RWPE2 (cell line): ENCODE data around the gene ZFAND5.

ENCODE experiments used
- ATAC-seq: fragments of 200-7000 bp; cut with Tn5 transposase; 3 replicates; pipeline ENCODE4 v1.9.1; 2021; ENCODE audit warnings: low read depth
- DNase-seq: peaks from one replicate; pipeline ENCODE4 v3.0.0-alpha.2; 2020; ENCODE audit warnings: low spot score
- H3K27ac ChIP-seq: fragments of 450-650 bp; 2 replicates; pipeline ENCODE4 v1.5.1; 2017; ENCODE audit warnings: mild to moderate bottlenecking; ENCODE audit not compliant: poor library complexity, severe bottlenecking
- H3K27me3 ChIP-seq: fragments of 250-450 bp; sonication (Bioruptor Pico); 2 replicates; pipeline ENCODE4 v1.5.1; 2021; ENCODE audit warnings: mild to moderate bottlenecking, moderate library complexity; ENCODE audit not compliant: insufficient read depth, poor library complexity, severe bottlenecking
- H3K36me3 ChIP-seq: fragments of 250-450 bp; sonication (Bioruptor Pico); 2 replicates; pipeline ENCODE4 v1.5.1; 2020; ENCODE audit warnings: low read depth, mild to moderate bottlenecking, moderate library complexity
- H3K4me1 ChIP-seq: fragments of 250-450 bp; sonication (Bioruptor Pico); 2 replicates; pipeline ENCODE4 v1.5.1; 2021; ENCODE audit warnings: mild to moderate bottlenecking, moderate library complexity; ENCODE audit not compliant: insufficient read depth, poor library complexity, severe bottlenecking
- H3K4me3 ChIP-seq: fragments of 250-450 bp; sonication (Bioruptor Pico); 2 replicates; pipeline ENCODE4 v1.5.1; 2021; ENCODE audit warnings: mild to moderate bottlenecking, moderate library complexity; ENCODE audit not compliant: severe bottlenecking
- H3K9me3 ChIP-seq: fragments of 250-450 bp; sonication (Bioruptor Pico); 2 replicates; pipeline ENCODE4 v1.5.1; 2021; ENCODE audit warnings: mild to moderate bottlenecking, moderate library complexity; ENCODE audit not compliant: severe bottlenecking
- TF ChIP-seq, protein P1 (sequence below): fragments of 450-650 bp; IDR thresholded peaks from one replicate; pipeline ENCODE4 v1.5.1; 2017; ENCODE audit warnings: mild to moderate bottlenecking, moderate library complexity; ENCODE audit not compliant: poor library complexity, severe bottlenecking

The ZFAND5 gene

DNA sequence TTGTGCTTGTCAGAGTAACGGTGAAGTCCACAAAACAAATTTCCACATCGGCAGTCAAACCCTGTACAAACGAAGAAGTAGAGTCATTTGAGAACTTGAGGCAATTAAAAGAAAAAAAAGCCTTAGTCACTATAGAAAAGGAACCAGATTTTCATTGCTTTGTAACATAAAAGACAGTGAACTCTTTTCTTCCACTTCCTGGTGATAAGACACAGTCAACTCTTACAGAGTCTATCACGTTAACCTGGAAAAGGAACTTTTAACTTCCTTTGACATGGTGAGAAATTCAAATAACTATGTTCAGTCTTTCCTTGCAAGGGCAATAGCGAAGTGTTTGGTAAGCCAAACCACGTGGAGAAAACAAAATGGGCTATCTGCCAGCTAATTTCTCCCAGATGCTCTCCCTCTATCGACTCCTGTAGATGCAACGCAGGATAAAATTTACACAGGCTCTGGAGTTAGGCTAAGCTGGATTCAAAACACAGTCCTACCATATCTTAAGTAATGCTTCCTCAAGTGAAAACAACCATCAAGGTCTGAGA, 8.9 kb downstream of the ZFAND5 start:
- TF ChIP-seq, protein P1, sequence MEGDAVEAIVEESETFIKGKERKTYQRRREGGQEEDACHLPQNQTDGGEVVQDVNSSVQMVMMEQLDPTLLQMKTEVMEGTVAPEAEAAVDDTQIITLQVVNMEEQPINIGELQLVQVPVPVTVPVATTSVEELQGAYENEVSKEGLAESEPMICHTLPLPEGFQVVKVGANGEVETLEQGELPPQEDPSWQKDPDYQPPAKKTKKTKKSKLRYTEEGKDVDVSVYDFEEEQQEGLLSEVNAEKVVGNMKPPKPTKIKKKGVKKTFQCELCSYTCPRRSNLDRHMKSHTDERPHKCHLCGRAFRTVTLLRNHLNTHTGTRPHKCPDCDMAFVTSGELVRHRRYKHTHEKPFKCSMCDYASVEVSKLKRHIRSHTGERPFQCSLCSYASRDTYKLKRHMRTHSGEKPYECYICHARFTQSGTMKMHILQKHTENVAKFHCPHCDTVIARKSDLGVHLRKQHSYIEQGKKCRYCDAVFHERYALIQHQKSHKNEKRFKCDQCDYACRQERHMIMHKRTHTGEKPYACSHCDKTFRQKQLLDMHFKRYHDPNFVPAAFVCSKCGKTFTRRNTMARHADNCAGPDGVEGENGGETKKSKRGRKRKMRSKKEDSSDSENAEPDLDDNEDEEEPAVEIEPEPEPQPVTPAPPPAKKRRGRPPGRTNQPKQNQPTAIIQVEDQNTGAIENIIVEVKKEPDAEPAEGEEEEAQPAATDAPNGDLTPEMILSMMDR, result no peak
- Histone ChIP-seq H3K9me3 (no peaks in the 10 kb centered on the region), H3K27ac (no peak overlapping the region), H3K4me3 (no peak overlapping the region), H3K4me1 (peaks cover 11% of the 10 kb centered on the region), H3K36me3 (peaks cover 80% of the 10 kb centered on the region), H3K27me3 (no peaks in the 10 kb centered on the region)
- DNase-seq, result no peak
- ATAC-seq, result no peak

DNA sequence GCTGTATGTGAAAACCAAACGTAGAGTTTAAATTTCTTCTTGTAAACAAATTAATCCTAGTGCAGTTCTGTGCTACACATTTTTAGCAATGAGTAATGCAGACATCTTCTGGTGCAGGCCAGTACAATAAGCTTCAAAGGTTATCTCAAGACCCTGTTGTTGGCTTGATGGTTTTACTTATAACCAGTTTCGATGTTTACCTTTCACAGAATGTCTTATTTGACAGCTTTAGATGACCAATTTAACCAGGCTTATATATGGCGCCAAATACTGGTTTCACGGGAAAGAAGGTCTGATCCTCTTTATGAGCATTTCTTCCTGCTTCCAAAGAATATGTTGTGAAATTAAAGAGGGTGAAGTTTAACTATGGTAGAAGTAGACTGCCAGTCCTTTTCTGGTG, 9.9 kb downstream of the ZFAND5 start:
- peaks cover 6% of the 10 kb centered on the region for H3K4me1 ChIP-seq

DNA sequence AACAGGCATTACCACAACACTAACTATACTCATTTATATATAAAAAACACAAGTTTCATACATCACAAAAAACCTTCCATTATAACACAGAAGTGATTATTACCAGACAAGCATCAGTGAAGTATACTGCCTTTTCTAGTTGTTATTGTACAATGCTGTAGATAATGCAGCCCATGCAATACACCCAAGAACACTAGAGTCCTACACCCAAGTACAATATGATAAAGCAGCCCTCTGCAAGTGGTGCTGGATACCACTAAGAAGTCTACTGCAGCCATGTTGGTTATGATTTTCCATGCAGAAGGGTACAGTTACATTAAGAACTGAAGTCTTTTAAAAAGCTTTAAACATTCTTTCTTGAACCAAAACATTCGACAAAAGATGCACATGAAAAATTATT, 10.3 kb downstream of the ZFAND5 start:
- no peaks in the 10 kb centered on the region for H3K9me3 ChIP-seq
- peaks cover 66% of the 10 kb centered on the region for H3K36me3 ChIP-seq
- no peak overlapping the region for H3K27ac ChIP-seq
- DNase-seq (no peak), ATAC-seq (no peak)
- H3K4me1 ChIP-seq, result peaks cover 6% of the 10 kb centered on the region
- no peaks in the 10 kb centered on the region for H3K27me3 ChIP-seq
- TF ChIP-seq, protein P1, result no peak
- H3K4me3 ChIP-seq, result no peak overlapping the region

More for the DNA sequence above, 9.9 kb downstream of the ZFAND5 start:
- Histone ChIP-seq H3K27me3 (no peaks in the 10 kb centered on the region), H3K36me3 (peaks cover 70% of the 10 kb centered on the region), H3K9me3 (no peaks in the 10 kb centered on the region), H3K27ac (no peak overlapping the region), H3K4me3 (no peak overlapping the region)
- TF ChIP-seq, protein P1, result no peak
- no peak for ATAC-seq
- DNase-seq, result no peak

DNA sequence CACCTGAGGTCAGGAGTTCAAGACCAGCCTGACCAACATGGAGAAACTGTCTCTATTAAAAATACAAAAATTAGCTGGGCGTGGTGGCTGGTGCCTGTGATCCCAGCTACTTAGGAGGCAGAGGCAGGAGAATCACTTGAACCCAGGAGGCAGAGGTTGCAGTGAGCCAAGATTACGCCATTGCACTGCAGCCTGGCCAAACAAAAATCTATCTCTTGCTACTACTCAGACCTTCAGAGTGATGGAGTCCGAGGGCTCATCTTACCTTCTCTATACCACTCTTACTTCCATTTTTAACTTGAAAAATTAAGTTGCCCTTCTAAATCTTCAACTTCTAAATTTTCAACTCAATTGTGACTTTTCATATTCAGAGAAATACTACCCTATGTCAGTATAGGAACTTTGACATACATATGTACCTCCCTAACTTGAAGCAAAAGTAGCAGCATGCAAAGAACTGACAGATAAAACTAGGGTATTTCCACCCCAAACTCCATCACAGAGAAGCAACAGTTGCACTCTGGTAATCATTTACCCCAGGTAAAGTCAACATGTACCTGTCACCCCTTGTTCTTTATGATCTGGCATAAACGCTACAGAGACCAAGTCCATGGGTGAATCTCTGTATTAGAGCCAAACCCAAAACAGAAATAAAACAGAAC, 11.4 kb downstream of the ZFAND5 start:
- no peak overlapping the region for H3K4me3 ChIP-seq
- TF ChIP-seq, protein P1, result no peak
- ATAC-seq, result no peak
- peaks cover 55% of the 10 kb centered on the region for H3K36me3 ChIP-seq
- no peaks in the 10 kb centered on the region for H3K9me3 ChIP-seq
- peaks cover 6% of the 10 kb centered on the region for H3K4me1 ChIP-seq
- no peak overlapping the region for H3K27ac ChIP-seq
- H3K27me3 ChIP-seq, result no peaks in the 10 kb centered on the region
- DNase-seq, result no peak

DNA sequence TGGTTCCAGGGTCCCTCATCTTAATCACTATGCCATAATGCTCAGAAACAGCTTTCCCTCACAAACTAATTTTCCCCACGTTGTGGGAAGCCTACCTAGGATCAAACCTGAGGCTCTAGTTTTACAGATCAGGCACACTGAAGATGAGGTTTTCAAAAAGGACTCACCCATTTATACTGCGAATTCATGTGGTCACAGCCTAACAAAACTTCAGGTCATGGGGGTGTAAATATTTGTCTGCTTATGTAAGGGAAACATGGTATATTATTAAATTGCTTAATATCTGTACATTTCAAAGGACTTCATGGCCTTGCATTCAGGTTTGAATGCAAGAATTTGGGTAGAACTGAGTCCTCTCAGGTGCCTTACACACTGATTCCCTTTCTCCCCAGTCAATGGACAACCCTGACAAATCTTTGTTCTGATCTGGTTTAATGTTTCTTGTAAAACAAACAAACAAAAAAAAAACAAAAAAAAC, 12.1 kb downstream of the ZFAND5 start:
- Histone ChIP-seq H3K4me1 (peaks cover 6% of the 10 kb centered on the region), H3K27ac (peak overlapping the region; percentile 2), H3K9me3 (no peaks in the 10 kb centered on the region), H3K36me3 (peaks cover 48% of the 10 kb centered on the region), H3K4me3 (no peak overlapping the region), H3K27me3 (no peaks in the 10 kb centered on the region)
- no peak for DNase-seq
- ATAC-seq, result peak; percentile 22; the same call in 2 of the 3 replicates
- TF ChIP-seq, protein P1, result no peak
